WTC11 (cell line): ENCODE measurements around the gene GMIP.

Experiments used
- ESRRA ChIP-seq: sonication (generic); formaldehyde crosslinking; IDR thresholded peaks from 2 replicates; pipeline ENCODE4 v1.8.1; 2022; ENCODE audit warnings: mild to moderate bottlenecking, missing genetic modification reagents, borderline replicate concordance
- FOXJ3 ChIP-seq: sonication (generic); formaldehyde crosslinking; IDR thresholded peaks from 2 replicates; pipeline ENCODE4 v1.9.0; 2021; ENCODE audit warnings: missing genetic modification reagents, mild to moderate bottlenecking, borderline replicate concordance
- JUN ChIP-seq: sonication (generic); formaldehyde crosslinking; IDR thresholded peaks from 2 replicates; pipeline ENCODE4 v1.8.0; 2023; ENCODE audit warnings: mild to moderate bottlenecking, missing genetic modification reagents
- NFE2L1 ChIP-seq: sonication (generic); formaldehyde crosslinking; IDR thresholded peaks from 2 replicates; pipeline ENCODE4 v1.8.1; 2023; ENCODE audit warnings: missing genetic modification reagents
- NFYB ChIP-seq: sonication (generic); formaldehyde crosslinking; conservative IDR thresholded peaks from 2 replicates; pipeline ENCODE4 v1.8.0; 2022; ENCODE audit warnings: low read depth, missing genetic modification reagents
- TCF7 ChIP-seq: sonication (generic); formaldehyde crosslinking; IDR thresholded peaks from 2 replicates; pipeline ENCODE4 v1.8.0; 2022; ENCODE audit warnings: mild to moderate bottlenecking, low read depth, missing genetic modification reagents, moderate library complexity
- ZNF317 ChIP-seq: sonication (generic); formaldehyde crosslinking; IDR thresholded peaks from 2 replicates; pipeline ENCODE4 v1.8.1; 2023; ENCODE audit warnings: low read depth, mild to moderate bottlenecking, moderate library complexity, missing genetic modification reagents, borderline replicate concordance
- TF ChIP-seq, protein P1 (sequence below): fragments of 200-600 bp; IDR thresholded peaks from 2 replicates; pipeline ENCODE4 v1.8.0; 2022; ENCODE audit warnings: antibody characterized with exemption
- TF ChIP-seq, protein P2 (sequence below): sonication (generic); formaldehyde crosslinking; IDR thresholded peaks from 2 replicates; pipeline ENCODE4 v1.8.1; 2022; ENCODE audit warnings: low read depth, missing genetic modification reagents, borderline replicate concordance
- TF ChIP-seq, protein P3 (sequence below): sonication (generic); formaldehyde crosslinking; IDR thresholded peaks from 2 replicates; pipeline ENCODE4 v1.8.1; 2023; ENCODE audit warnings: mild to moderate bottlenecking, missing genetic modification reagents, moderate library complexity
- TF ChIP-seq, protein P4 (sequence below): fragments of 250-450 bp; sonication (Bioruptor Pico); IDR thresholded peaks from 2 replicates; pipeline ENCODE4 v1.9.0; 2021; ENCODE audit warnings: mild to moderate bottlenecking
- TF ChIP-seq, protein P5 (sequence below): sonication (generic); formaldehyde crosslinking; conservative IDR thresholded peaks from 2 replicates; pipeline ENCODE4 v1.8.1; 2022; ENCODE audit warnings: mild to moderate bottlenecking, missing genetic modification reagents
- TF ChIP-seq, protein P6 (sequence below): sonication (generic); formaldehyde crosslinking; IDR thresholded peaks from 2 replicates; pipeline ENCODE4 v1.8.1; 2022; ENCODE audit warnings: low read depth, mild to moderate bottlenecking, moderate library complexity, missing genetic modification reagents, borderline replicate concordance

DNA sequence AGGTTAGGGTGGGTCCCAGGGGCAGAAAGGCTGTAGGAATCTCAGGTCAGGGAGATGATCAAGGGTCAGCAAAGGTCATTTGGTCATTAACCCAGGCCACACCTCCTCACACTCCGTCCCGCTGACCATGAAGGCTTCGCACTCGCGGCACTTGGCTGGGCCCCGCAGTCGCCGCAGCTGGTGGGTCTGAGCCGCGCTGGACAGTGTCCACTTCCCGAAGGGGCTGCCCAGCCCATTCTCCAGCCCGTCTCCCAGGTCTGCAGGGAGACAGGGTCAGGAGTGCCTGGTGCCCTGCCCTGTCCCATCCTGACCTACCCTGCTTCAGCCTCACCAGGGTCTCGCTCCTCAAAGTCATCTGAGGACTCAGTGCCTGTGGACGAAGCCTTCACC is 8.1 kb downstream of the GMIP start:
- TF ChIP-seq, protein P1, sequence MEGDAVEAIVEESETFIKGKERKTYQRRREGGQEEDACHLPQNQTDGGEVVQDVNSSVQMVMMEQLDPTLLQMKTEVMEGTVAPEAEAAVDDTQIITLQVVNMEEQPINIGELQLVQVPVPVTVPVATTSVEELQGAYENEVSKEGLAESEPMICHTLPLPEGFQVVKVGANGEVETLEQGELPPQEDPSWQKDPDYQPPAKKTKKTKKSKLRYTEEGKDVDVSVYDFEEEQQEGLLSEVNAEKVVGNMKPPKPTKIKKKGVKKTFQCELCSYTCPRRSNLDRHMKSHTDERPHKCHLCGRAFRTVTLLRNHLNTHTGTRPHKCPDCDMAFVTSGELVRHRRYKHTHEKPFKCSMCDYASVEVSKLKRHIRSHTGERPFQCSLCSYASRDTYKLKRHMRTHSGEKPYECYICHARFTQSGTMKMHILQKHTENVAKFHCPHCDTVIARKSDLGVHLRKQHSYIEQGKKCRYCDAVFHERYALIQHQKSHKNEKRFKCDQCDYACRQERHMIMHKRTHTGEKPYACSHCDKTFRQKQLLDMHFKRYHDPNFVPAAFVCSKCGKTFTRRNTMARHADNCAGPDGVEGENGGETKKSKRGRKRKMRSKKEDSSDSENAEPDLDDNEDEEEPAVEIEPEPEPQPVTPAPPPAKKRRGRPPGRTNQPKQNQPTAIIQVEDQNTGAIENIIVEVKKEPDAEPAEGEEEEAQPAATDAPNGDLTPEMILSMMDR: no peak
- TF ChIP-seq NFYB (no peak), JUN (CRISPR knock-in tag) (no peak), ZNF317 (CRISPR knock-in tag) (no peak), NFE2L1 (CRISPR knock-in tag) (no peak), FOXJ3 (no peak), ESRRA (CRISPR knock-in tag) (no peak), TCF7 (CRISPR knock-in tag) (no peak)
- TF ChIP-seq, protein P2, sequence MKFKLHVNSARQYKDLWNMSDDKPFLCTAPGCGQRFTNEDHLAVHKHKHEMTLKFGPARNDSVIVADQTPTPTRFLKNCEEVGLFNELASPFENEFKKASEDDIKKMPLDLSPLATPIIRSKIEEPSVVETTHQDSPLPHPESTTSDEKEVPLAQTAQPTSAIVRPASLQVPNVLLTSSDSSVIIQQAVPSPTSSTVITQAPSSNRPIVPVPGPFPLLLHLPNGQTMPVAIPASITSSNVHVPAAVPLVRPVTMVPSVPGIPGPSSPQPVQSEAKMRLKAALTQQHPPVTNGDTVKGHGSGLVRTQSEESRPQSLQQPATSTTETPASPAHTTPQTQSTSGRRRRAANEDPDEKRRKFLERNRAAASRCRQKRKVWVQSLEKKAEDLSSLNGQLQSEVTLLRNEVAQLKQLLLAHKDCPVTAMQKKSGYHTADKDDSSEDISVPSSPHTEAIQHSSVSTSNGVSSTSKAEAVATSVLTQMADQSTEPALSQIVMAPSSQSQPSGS: no peak
- TF ChIP-seq, protein P3, sequence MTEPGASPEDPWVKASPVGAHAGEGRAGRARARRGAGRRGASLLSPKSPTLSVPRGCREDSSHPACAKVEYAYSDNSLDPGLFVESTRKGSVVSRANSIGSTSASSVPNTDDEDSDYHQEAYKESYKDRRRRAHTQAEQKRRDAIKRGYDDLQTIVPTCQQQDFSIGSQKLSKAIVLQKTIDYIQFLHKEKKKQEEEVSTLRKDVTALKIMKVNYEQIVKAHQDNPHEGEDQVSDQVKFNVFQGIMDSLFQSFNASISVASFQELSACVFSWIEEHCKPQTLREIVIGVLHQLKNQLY (CRISPR knock-in tag): no peak
- TF ChIP-seq, protein P4, sequence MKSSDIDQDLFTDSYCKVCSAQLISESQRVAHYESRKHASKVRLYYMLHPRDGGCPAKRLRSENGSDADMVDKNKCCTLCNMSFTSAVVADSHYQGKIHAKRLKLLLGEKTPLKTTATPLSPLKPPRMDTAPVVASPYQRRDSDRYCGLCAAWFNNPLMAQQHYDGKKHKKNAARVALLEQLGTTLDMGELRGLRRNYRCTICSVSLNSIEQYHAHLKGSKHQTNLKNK (CRISPR knock-in tag): no peak
- TF ChIP-seq, protein P5, sequence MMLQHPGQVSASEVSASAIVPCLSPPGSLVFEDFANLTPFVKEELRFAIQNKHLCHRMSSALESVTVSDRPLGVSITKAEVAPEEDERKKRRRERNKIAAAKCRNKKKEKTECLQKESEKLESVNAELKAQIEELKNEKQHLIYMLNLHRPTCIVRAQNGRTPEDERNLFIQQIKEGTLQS (CRISPR knock-in tag): no peak
- TF ChIP-seq, protein P6, sequence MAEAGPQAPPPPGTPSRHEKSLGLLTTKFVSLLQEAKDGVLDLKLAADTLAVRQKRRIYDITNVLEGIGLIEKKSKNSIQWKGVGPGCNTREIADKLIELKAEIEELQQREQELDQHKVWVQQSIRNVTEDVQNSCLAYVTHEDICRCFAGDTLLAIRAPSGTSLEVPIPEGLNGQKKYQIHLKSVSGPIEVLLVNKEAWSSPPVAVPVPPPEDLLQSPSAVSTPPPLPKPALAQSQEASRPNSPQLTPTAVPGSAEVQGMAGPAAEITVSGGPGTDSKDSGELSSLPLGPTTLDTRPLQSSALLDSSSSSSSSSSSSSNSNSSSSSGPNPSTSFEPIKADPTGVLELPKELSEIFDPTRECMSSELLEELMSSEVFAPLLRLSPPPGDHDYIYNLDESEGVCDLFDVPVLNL: no peak
